ENCODE results near the gene GNAQ. TPM values are rescaled to one million over a fixed set of nuclear protein-coding genes. Genes with fewer than 3 reads are reported as not detected.

Gene GNAQ
- total RNA-seq, 4 donors from 2014 or later, result 18.1 to 35.1 (median 24.0) TPM

DNA sequence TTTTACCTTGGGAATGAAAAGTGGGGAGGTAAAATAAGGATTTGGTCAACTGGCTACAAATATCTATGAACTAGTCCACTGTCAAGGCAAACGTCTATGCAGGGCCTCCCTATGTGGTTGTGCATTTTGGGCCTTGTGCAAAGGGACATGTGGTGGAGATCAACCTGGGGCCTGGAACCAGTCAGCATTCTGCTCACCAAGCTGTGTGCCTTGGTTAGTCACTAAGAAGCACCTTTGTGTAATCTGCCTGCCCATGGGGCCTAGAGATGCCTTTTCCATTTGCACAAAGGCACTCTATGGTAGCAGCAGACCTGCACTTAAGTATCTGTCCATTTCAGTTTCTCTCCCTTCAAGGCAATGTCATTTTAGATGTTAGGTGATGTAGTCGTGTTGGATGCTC, 184.0 kb downstream of the GNAQ start:
- no peak for DNase-seq
- Histone ChIP-seq H3K4me1 (peaks cover 7 to 55% (median 36%) of the 10 kb centered on the region in 3 donors), H3K27me3 (no peaks in the 10 kb centered on the region), H3K9me3 (no peaks in the 10 kb centered on the region), H3K27ac (peak overlapping the region; percentile 54 to 88 (median 82)), H3K4me3 (no peak overlapping the region), H3K36me3 (no peaks in the 10 kb centered on the region)
- intact Hi-C loops (cut with DNase I), result loop anchor here (10.0 kb wide), 1 partner anchor 187 kb away; the partner anchor contains the start of gene GNAQ
- no peak for TF ChIP-seq POLR2A (IDR thresholded peaks at IDR 0.05)
- TF ChIP-seq, protein P1, sequence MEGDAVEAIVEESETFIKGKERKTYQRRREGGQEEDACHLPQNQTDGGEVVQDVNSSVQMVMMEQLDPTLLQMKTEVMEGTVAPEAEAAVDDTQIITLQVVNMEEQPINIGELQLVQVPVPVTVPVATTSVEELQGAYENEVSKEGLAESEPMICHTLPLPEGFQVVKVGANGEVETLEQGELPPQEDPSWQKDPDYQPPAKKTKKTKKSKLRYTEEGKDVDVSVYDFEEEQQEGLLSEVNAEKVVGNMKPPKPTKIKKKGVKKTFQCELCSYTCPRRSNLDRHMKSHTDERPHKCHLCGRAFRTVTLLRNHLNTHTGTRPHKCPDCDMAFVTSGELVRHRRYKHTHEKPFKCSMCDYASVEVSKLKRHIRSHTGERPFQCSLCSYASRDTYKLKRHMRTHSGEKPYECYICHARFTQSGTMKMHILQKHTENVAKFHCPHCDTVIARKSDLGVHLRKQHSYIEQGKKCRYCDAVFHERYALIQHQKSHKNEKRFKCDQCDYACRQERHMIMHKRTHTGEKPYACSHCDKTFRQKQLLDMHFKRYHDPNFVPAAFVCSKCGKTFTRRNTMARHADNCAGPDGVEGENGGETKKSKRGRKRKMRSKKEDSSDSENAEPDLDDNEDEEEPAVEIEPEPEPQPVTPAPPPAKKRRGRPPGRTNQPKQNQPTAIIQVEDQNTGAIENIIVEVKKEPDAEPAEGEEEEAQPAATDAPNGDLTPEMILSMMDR (IDR thresholded peaks at IDR 0.05), result no peak
- 54 to 71% methylated on average over 2 of the region's 2 CpGs for WGBS, 2 donors

DNA sequence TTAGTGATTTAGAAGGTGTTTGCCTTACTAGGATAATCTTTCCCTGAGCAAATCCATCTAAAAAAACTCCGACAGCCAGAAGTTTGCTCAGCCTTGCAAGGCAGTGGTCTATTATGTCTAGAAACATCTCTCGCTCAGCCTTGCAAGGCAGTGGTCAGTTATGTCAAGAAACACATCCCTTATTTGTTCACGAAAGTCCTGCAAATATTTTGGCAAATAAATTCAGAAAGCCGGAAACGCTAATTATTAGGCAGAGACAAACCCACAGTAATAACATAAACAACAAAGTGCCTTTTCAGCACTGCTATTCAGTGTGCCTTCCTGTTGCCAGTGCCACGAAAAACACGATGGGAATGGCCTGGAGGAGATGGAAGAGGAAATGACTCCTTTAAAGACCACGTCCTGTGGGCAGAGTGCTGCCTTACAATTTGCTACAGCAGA, 184.5 kb downstream of the GNAQ start:
- DNase-seq, result no peak
- peaks cover 2 to 52% (median 31%) of the 10 kb centered on the region in 3 donors for H3K4me1 ChIP-seq
- intact Hi-C loops (cut with DNase I), result loop anchor here (10.0 kb wide), 1 partner anchor 188 kb away; the partner anchor contains the start of gene GNAQ
- H3K27ac ChIP-seq, result peak overlapping the region in 3 of 4 donors; percentile 81 to 88 (median 83)
- no peaks in the 10 kb centered on the region for H3K27me3 ChIP-seq
- no peaks in the 10 kb centered on the region for H3K9me3 ChIP-seq
- no peak overlapping the region for H3K4me3 ChIP-seq
- H3K36me3 ChIP-seq, result no peaks in the 10 kb centered on the region
- 41 to 48% methylated on average over 7 to 8 of the region's 8 CpGs for WGBS, 2 donors
- TF ChIP-seq, protein P1 (IDR thresholded peaks at IDR 0.05), result no peak
- no peak for TF ChIP-seq POLR2A (IDR thresholded peaks at IDR 0.05)

DNA sequence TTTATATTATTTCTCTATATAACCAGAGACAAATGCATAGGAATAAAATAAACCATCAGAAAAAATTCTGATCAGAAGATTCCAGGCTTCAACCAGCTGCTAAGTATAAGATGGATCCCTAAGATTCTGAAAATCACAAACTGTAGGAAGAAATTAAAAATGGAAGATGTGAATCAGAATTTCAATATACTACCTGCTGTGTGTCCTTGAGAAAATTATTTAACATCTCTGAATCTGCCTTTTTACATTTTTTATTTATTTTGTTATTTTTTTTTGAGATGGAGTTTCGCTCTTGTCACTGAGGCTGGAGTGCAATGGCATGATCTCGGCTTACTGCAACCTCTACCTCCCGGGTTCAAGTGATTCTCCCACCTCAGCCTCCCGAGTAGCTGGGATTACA, 187.2 kb downstream of the GNAQ start:
- no peaks in the 10 kb centered on the region for H3K27me3 ChIP-seq
- H3K4me3 ChIP-seq, result no peak overlapping the region
- intact Hi-C loops (cut with DNase I), result loop anchor here (10.0 kb wide), 1 partner anchor 190 kb away; the partner anchor contains the start of gene GNAQ
- H3K9me3 ChIP-seq, result no peaks in the 10 kb centered on the region
- DNase-seq, result no peak
- H3K36me3 ChIP-seq, result no peaks in the 10 kb centered on the region
- WGBS, 2 donors, result 89 to 91% methylated on average over 4 of the region's 4 CpGs
- peaks cover 0 to 72% (median 43%) of the 10 kb centered on the region in 3 donors for H3K4me1 ChIP-seq
- no peak for TF ChIP-seq POLR2A (IDR thresholded peaks at IDR 0.05)
- TF ChIP-seq, protein P1 (IDR thresholded peaks at IDR 0.05), result no peak
- H3K27ac ChIP-seq, result no peak overlapping the region

DNA sequence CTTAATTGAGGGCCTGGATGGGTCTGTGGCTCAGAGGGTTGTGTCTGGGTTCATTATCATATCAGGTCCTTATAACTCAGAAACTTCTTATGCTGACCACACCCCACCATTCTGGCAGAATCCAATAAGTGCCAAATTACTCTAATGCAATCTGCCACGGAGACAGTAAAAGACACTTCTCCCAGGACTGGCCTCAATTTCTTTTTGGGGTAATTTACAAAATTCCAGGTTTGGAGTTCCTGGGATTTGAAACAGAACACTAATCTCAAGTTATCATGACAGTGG, 187.8 kb downstream of the GNAQ start:
- no peak for DNase-seq
- H3K4me3 ChIP-seq, result no peak overlapping the region
- no peaks in the 10 kb centered on the region for H3K36me3 ChIP-seq
- WGBS, 2 donors, result 86 to 100% methylated on average over 1 of the region's 1 CpG
- intact Hi-C loops (cut with DNase I), result loop anchor here (10.0 kb wide), 1 partner anchor 191 kb away; the partner anchor contains the start of gene GNAQ
- TF ChIP-seq POLR2A (IDR thresholded peaks at IDR 0.05), result no peak
- TF ChIP-seq, protein P1 (IDR thresholded peaks at IDR 0.05), result no peak
- no peaks in the 10 kb centered on the region for H3K9me3 ChIP-seq
- H3K27me3 ChIP-seq, result no peaks in the 10 kb centered on the region
- peaks cover 0 to 72% (median 46%) of the 10 kb centered on the region in 3 donors for H3K4me1 ChIP-seq
- no peak overlapping the region for H3K27ac ChIP-seq

DNA sequence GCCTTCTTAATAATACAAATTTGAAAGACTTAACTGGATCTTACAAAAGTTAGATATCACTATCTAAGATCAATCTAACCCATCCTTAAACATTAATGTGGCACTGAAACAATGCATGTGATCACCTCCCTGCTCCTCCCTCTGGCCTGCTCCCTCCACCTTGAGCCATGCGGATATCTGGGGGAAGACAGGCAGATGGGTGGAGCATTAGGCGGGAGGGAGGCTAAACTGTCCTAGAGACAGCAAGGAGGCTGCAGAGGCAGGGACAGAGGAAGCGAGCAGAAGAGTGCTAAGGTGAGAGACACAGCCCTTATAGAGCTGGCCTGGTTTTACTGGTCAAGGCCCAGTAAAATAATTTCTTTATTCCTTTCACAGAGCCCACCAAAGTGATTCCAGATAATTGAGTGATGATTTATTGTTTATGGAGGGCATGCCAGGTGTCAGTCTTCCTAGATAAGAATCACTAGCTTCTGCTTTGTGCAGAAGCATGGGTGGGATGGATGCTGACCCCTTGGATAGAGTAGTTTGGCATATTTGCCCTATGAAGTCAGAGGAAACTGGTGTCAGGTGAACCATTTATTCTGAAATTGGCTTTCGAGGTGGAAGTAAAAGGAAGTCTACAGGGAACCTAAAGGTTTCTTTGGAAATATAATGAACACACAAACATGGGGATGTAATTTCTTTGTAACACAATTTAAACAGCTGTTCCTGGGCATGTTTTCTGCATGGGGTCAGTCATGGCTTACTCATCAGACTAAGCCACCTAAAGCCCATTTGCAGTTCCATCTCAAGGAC, 188.3 kb downstream of the GNAQ start:
- Histone ChIP-seq H3K27ac (no peak overlapping the region), H3K4me1 (peaks cover 0 to 66% (median 42%) of the 10 kb centered on the region in 3 donors)
- intact Hi-C loops (cut with DNase I), result loop anchor here (10.0 kb wide), 1 partner anchor 192 kb away; the partner anchor contains the start of gene GNAQ

More for the DNA sequence above, 188.3 kb downstream of the GNAQ start:
- no peaks in the 10 kb centered on the region for H3K27me3 ChIP-seq
- TF ChIP-seq, protein P1 (IDR thresholded peaks at IDR 0.05), result no peak
- no peak for TF ChIP-seq POLR2A (IDR thresholded peaks at IDR 0.05)
- H3K4me3 ChIP-seq, result no peak overlapping the region
- 85 to 90% methylated on average over 4 of the region's 4 CpGs for WGBS, 2 donors
- H3K36me3 ChIP-seq, result no peaks in the 10 kb centered on the region
- DNase-seq, result no peak
- no peaks in the 10 kb centered on the region for H3K9me3 ChIP-seq
